H1 (cell line): ENCODE data around the gene CLIP4. TPM values are rescaled to one million over a fixed set of nuclear protein-coding genes. Genes with fewer than 3 reads are reported as not detected.

Experiments used
- KDM4A ChIP-seq: IDR thresholded peaks from one replicate; pipeline ENCODE4 v1.7.1; 2012; ENCODE audit warnings: low read depth, mild to moderate bottlenecking, moderate library complexity, low read length, inconsistent platforms; ENCODE audit not compliant: severe bottlenecking
- SAP30 ChIP-seq: fragments of 300-600 bp; sonication (generic); IDR thresholded peaks from 2 replicates; pipeline ENCODE4 v1.7.1; 2012; ENCODE audit warnings: low read length, moderate library complexity, mild to moderate bottlenecking, inconsistent platforms; ENCODE audit not compliant: insufficient read depth, insufficient replicate concordance
- polyA plus RNA-seq, 7 experiments: library from polyadenylated mRNA; depleted of rRNA in 3 of 7; stranded (reverse) in 5 of 7; unstranded in 2 of 7; fragments of >200 nt in 5 of 7; fragments of 200-250 nt in 2 of 7; gene quantifications; 1 replicate in 5 of 7; 2 replicates in 1 of 7; 4 replicates in 1 of 7; pipeline versions ENCODE4 v1.2.1 to v1.2.3, GENCODE V29; 2011 to 2013; ENCODE audit warnings: missing spikeins in 2 of 7, mixed read lengths in 2 of 7
- total RNA-seq: library from RNA; stranded (reverse); fragmentation: NEBNext Ultra II Directional; extraction: Animal tissue kit (Norgen Biotek cat#: 25700); gene quantifications from 2 replicates; pipeline ENCODE4 v1.2.1, GENCODE V29; 2021
- TF ChIP-seq, protein P1 (sequence below): IDR thresholded peaks from 2 replicates; pipeline ENCODE4 v1.6.1; 2012; ENCODE audit warnings: low read length, inconsistent platforms

Gene CLIP4
- total and polyA plus RNA-seq, 2 of the 8 experiments (the other 6 are each of a cell fraction or from before 2014, with no cell fraction given): 0.08 to 0.09 TPM

DNA sequence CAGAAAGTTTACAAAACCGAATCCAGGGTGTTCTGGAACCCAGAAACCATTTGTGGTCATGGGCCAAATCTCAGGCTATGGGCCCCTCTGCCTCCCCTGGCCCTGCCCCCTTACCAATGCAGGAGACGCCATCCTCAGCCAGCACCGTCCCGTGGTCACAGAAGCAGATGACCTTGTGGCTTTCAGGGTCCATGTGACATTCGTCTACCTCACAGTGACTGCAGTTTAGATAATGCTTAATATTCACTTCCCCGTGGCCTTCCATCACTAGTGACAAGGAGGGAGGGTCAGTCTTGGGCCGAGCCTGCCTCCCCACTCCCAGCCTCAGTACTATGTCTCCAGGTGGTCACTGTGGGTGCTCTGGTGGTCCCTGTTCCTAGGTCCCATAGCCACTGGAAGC lies 111.6 kb downstream of the CLIP4 start (continued):
- no peak for TF ChIP-seq SAP30
- no peak for TF ChIP-seq KDM4A
- TF ChIP-seq, protein P1, sequence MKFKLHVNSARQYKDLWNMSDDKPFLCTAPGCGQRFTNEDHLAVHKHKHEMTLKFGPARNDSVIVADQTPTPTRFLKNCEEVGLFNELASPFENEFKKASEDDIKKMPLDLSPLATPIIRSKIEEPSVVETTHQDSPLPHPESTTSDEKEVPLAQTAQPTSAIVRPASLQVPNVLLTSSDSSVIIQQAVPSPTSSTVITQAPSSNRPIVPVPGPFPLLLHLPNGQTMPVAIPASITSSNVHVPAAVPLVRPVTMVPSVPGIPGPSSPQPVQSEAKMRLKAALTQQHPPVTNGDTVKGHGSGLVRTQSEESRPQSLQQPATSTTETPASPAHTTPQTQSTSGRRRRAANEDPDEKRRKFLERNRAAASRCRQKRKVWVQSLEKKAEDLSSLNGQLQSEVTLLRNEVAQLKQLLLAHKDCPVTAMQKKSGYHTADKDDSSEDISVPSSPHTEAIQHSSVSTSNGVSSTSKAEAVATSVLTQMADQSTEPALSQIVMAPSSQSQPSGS: no peak
- TF ChIP-seq, all 59 proteins: peak for 0
